ENCODE measurements around the gene CD302.
"Not testable (repeated sequence)": the region's sequence is repeated elsewhere in the genome, so short reads cannot be mapped to it uniquely, and the experiment has no call there.

The CD302 gene

DNA sequence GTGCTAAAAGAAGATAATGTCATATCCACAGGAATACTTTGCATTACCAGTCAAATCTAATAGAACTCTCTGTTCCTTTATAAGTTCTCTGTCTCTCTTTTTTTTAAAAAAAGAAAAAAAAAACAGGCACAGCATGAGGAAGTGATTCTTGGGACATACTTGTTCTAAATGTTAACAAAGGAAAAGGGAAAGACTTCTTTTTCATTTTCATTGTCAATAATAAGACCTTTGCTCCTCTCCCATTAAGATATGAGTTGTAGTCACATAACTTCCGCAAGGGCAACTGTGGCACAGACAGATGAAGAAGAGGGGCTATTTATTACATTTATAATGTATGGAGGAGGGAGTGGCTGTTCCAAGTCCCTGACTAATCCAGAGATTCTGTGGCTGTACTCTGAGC, 4.7 kb downstream of the CD302 start:
- DNase-seq (ENCODE audit: low read depth) = no peak

GRCh38 chr2:159792599-159792998, 5.4 kb downstream of the CD302 start:
- DNase-seq (ENCODE audit: low read depth) = no peak

DNA sequence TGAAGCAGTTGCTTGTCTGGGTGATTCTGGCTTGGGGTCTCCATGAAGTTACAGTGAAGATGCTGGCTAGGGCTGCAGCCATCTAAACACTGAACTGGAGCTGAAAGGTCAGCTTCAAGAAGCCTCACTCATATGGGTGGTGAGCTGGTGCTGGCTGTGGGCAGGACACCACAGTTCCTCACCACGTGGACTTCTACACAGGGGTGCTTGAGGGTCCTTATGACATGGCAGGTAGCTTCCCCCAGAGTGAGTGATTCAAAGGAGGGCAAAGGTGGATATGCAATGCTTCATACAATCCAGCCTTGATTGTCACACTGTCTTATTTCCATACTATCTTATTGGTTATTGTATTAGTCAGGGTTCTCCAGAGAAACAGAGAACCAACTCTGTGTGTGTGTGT, 6.0 kb downstream of the CD302 start:
- DNase-seq (ENCODE audit: low read depth) = no peak

DNA sequence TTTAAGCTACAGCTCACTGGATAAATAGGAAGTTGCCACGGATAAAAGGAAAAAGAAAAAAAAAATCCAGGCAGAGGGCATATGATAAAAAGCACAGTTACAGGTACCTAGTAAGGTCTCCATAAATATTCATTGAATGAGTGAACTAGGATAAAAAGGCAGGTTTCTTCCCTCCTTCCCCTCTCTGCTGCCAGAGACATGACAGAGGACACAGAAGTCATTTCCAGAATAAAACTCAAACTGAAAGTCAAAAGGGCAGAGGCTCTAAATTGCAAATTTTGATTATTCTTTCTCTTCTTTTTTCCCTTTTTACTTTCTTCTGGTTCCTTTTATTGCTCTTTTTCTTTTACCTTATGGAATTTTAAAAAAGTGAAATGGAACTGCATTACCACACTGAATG, 7.7 kb downstream of the CD302 start:
- no peak for DNase-seq (ENCODE audit: low read depth)

GRCh38 chr2:159788253-159788652, 9.8 kb downstream of the CD302 start:
- DNase-seq (ENCODE audit: low read depth) = peak; percentile 31

GRCh38 chr2:159787647-159788046, 10.4 kb downstream of the CD302 start:
- not testable (repeated sequence) for DNase-seq (ENCODE audit: low read depth)

- DNase-seq (ENCODE audit: low read depth) = no peak
These were observed 11.1 kb downstream of the CD302 start for GRCh38 chr2:159786938-159787337.

GRCh38 chr2:159785195-159785594, 12.8 kb downstream of the CD302 start:
- DNase-seq (ENCODE audit: low read depth) = peak; percentile 63

DNA sequence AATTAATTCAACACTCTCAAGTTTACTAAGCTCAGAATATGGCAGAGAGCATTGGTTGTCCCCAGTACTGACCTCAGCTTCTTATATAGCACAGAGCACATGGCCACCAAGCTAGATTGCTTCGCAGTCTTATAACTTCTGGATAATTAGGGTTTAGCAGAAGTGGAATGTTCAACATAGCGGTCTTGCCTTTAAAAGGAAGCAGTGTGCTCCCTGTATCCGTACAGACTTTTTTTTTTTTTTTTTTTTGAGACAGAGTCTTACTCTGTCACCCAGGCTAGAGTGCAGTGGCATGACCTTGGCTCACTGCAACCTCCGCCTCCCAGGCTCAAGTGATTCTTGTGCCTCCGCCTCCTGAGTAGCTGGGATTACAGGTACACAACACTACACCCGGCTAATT, 13.3 kb downstream of the CD302 start:
- DNase-seq (ENCODE audit: low read depth) = not testable (repeated sequence)

DNA sequence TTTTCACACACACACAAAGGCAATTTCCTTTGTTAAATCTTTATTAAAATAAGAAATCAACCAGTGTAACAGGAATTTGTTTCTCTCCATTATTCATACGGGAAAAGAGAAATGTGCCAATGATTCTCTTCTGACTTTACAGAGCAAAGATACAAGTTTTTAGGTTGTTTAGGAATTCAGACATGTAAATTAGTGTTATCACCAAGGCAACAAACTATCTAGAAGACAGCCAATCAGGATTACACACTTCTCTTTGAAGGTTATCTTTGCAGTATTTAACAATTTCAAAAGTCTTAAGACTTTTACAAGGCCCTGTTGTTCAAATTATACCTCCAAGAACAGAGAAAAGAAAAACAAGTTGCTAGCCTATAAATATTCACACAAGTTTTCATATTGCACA, 14.5 kb downstream of the CD302 start:
- no peak for DNase-seq (ENCODE audit: low read depth)

- DNase-seq (ENCODE audit: low read depth) = no peak
These were observed 21.7 kb downstream of the CD302 start for GRCh38 chr2:159776321-159776720.

DNA sequence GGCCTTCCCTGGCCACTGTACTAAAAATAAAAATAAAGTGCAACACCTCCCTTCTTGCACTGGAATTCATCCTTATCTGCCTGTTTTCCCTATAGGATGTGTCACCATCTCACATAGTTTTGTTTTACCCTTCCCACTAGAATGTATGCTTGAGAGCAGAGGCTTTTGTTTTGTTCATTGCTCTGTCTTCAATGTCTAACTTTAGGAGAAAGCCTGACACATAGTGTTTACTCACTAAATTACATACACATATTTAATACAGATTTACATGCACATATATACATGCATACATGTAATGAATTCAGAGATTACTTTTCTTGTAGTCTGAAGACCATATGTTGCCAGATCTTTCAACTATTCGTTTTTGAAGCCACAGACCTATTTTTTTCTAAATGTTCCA, 23.0 kb downstream of the CD302 start:
- DNase-seq (ENCODE audit: low read depth) = no peak

- no peak for DNase-seq (ENCODE audit: low read depth)
These were observed 23.5 kb downstream of the CD302 start for GRCh38 chr2:159774370-159774990.

DNA sequence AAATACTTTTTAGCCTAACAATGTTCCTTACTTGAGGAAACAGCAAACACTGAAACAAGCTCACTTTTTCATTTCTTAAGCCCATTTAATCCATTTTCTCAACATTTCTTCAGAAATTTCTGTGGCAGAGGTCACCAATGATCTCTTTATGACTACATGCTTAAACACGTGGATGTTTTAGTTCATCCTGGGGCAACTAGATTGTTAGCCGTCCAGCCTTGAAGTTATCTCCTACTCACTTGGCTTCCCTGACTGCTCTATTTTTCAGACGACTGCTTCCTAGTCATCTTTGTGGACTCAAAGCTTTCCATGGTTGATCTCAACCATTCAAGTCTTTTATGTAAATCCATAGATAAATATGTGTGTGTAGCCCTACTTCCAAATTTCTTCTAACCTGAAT, 24.1 kb downstream of the CD302 start:
- DNase-seq (ENCODE audit: low read depth) = no peak

DNA sequence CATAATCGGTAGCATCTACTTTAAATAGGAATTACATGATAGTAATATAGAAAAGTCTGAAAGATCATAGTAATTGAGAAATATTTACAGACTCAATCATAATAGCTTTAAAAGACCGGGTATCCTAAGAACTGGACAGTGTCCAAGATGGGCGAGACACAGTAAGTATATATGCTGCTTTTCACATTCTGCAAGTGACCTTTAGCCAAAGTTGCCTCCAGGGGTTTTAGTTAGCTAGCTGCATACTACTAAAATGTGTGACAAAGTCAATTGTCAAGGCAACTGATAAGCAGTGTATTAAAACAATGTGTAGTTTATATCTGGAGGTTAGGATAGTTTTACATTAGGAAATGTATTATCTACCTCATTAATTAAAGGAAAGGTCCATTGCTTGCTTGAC, 24.6 kb downstream of the CD302 start:
- peak; percentile 51 for DNase-seq (ENCODE audit: low read depth)

GRCh38 chr2:159769147-159769546, 28.9 kb downstream of the CD302 start:
- no peak for DNase-seq (ENCODE audit: low read depth)

- no peak for DNase-seq (ENCODE audit: low read depth)
These were observed 35.9 kb downstream of the CD302 start for GRCh38 chr2:159762075-159762474.

GRCh38 chr2:159760326-159760725, 37.7 kb downstream of the CD302 start:
- DNase-seq (ENCODE audit: low read depth) = peak; percentile 33

DNA sequence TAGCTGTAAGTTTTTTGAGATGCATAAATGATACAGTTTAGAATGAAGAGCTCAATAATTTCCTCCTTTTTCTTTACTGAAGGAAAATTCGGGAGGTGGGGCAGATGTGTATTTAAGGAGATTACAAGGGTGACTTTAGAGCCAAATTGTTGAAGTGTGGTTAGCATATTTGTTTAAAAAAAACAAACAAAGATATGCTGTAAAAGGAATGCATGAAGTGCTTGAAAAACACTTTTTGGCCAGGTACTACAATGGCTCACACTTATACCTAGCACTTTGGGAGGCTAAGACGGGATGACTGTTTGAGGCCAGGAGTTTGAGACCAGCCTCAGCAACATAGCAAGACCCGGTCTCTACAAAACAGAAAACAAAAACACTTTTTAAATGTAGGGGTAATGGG, 38.4 kb downstream of the CD302 start:
- no peak for DNase-seq (ENCODE audit: low read depth)

- DNase-seq (ENCODE audit: low read depth) = no peak
These were observed 39.3 kb downstream of the CD302 start for GRCh38 chr2:159758686-159759085.

DNA sequence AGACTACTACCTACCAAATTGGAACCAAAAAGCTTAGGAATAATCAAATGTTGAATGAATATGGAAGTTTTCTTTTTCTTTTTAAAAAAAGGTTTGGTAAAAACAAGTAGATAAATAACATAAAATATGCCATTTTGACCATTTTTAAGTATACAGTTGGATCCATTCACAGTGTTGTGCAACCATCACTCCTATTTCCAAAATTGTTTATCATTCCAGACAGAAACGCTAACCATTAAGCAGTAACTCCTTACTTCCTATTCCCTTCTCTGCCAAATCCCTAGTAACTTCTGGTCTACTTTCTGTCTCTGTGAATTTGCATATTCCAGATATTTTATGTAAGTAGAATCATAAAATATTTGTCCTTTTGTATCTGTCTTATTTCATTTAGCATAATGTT, 39.8 kb downstream of the CD302 start:
- peak; percentile 39 for DNase-seq (ENCODE audit: low read depth)

GRCh38 chr2:159755788-159756187, 42.2 kb downstream of the CD302 start:
- DNase-seq (ENCODE audit: low read depth) = no peak

DNA sequence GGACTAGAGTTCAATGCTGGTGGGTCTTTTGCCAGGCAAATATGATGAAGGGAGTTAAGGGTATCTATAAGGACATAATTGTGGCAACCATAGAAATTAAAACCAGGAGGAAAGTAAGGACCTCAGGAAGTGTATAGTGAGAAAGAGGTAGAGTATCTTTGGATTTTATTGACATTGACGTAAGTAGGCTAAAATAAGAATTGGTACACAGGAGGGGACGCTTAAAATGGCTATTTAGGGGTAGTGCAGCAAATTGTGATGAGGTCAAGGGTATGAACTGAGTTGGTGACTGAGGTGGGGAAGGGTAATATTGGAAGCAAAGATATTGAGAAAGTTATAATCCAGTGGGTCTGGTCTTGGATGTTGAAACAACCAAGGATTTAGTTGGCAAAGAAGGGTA, 43.0 kb downstream of the CD302 start:
- DNase-seq (ENCODE audit: low read depth) = no peak

GRCh38 chr2:159753797-159754196, 44.2 kb downstream of the CD302 start:
- DNase-seq (ENCODE audit: low read depth) = no peak

GRCh38 chr2:159750873-159751272, 47.1 kb downstream of the CD302 start:
- DNase-seq (ENCODE audit: low read depth) = no peak

Data from fibroblast of gingiva (primary cell).